CD14-positive monocyte (primary cell): ENCODE results near the gene OR2W3. TPM values are rescaled to one million over a fixed set of nuclear protein-coding genes. Genes with fewer than 3 reads are reported as not detected.

Experiments used
- DNase-seq, 3 donors: peaks; one replicate each; pipeline ENCODE4 v3.0.0-alpha.2; 2011 to 2022
- H2AFZ ChIP-seq: 2 replicates; pipeline ENCODE4 v1.6.0; 2012; ENCODE audit warnings: mild to moderate bottlenecking, low read depth, low read length, inconsistent platforms; ENCODE audit not compliant: insufficient read depth, poor library complexity, severe bottlenecking
- H3K27ac ChIP-seq, 2 donors: 1 replicate in 1 of 2; 2 replicates in 1 of 2; pipeline ENCODE4 v1.5.1; 2012 to 2013; ENCODE audit warnings: low read length in 2 of 2, control low read depth in 1 of 2, inconsistent platforms in 1 of 2, low read depth in 1 of 2, mild to moderate bottlenecking in 1 of 2
- H3K27me3 ChIP-seq, 2 donors: one replicate each; pipeline versions ENCODE4 v1.6.0 to v1.6.1; 2011 to 2013; ENCODE audit warnings: low read length in 2 of 2; ENCODE audit not compliant: control insufficient read depth in 2 of 2, insufficient read depth in 2 of 2
- H3K36me3 ChIP-seq, 2 donors: replicated peaks in 1 of 2; 1 replicate in 1 of 2; 2 replicates in 1 of 2; pipeline versions ENCODE4 v1.5.1 to v1.6.1; 2012 to 2013; ENCODE audit warnings: low read length in 2 of 2, control low read depth in 1 of 2, inconsistent platforms in 1 of 2, mild to moderate bottlenecking in 1 of 2; ENCODE audit not compliant: insufficient read depth in 2 of 2, control insufficient read depth in 1 of 2
- H3K4me1 ChIP-seq, 2 donors: 1 replicate in 1 of 2; 2 replicates in 1 of 2; pipeline versions ENCODE4 v1.5.1 to v1.6.1; 2012 to 2013; ENCODE audit warnings: low read length in 2 of 2, control low read depth in 1 of 2, inconsistent platforms in 1 of 2, mild to moderate bottlenecking in 1 of 2, moderate library complexity in 1 of 2; ENCODE audit not compliant: insufficient read depth in 2 of 2, control insufficient read depth in 1 of 2
- H3K4me2 ChIP-seq: replicated peaks from 2 replicates; pipeline ENCODE3; 2012; ENCODE audit warnings: low read length, moderate library complexity, mild to moderate bottlenecking; ENCODE audit not compliant: poor library complexity, severe bottlenecking; ENCODE audit errors: extremely low read depth
- H3K4me3 ChIP-seq, 3 experiments: fragments of 200-600 bp in 1 of 3; sonication (generic) in 1 of 3; replicated peaks in 1 of 3; 1 replicate in 2 of 3; 2 replicates in 1 of 3; pipeline ENCODE4 v1.5.1; 2011 to 2013; ENCODE audit warnings: low read length in 3 of 3, mild to moderate bottlenecking in 3 of 3, control low read depth in 2 of 3, low read depth in 2 of 3, inconsistent platforms in 1 of 3, moderate library complexity in 1 of 3
- H3K79me2 ChIP-seq: 2 replicates; pipeline ENCODE4 v1.6.0; 2012; ENCODE audit warnings: mild to moderate bottlenecking, control low read depth, inconsistent platforms, low read length, moderate library complexity; ENCODE audit not compliant: insufficient read depth
- H3K9ac ChIP-seq: 2 replicates; pipeline ENCODE4 v1.6.0; 2017; ENCODE audit warnings: low read length, mild to moderate bottlenecking; ENCODE audit not compliant: insufficient read depth, poor library complexity, severe bottlenecking
- H3K9me3 ChIP-seq, 2 donors: replicated peaks in 1 of 2; 1 replicate in 1 of 2; 2 replicates in 1 of 2; pipeline versions ENCODE4 v1.5.1 to v1.6.1; 2012 to 2013; ENCODE audit warnings: low read length in 2 of 2, control low read depth in 1 of 2; ENCODE audit not compliant: control insufficient read depth in 1 of 2, insufficient read depth in 1 of 2
- H4K20me1 ChIP-seq: 2 replicates; pipeline ENCODE4 v1.6.0; 2012; ENCODE audit warnings: mild to moderate bottlenecking, low read length, control low read depth, moderate library complexity; ENCODE audit not compliant: insufficient read depth
- H3K27ac Mint-ChIP-seq, 7 donors: one replicate each; pipeline ENCODE4 v1.8.0; 2020; ENCODE audit warnings: mild to moderate bottlenecking in 7 of 7, mixed read lengths in 7 of 7, moderate library complexity in 6 of 7, inconsistent platforms in 2 of 7
- H3K27me3 Mint-ChIP-seq, 3 donors: one replicate each; pipeline ENCODE4 v1.8.0; 2021 to 2022; ENCODE audit warnings: low read depth in 3 of 3, mild to moderate bottlenecking in 3 of 3, mixed read lengths in 3 of 3, moderate library complexity in 3 of 3, inconsistent platforms in 1 of 3
- H3K36me3 Mint-ChIP-seq, 2 donors: one replicate each; pipeline ENCODE4 v1.8.0; 2020; ENCODE audit warnings: mixed read lengths in 2 of 2, inconsistent platforms in 1 of 2, mild to moderate bottlenecking in 1 of 2
- H3K4me1 Mint-ChIP-seq: one replicate; pipeline ENCODE4 v1.8.0; 2020; ENCODE audit warnings: mild to moderate bottlenecking, mixed read lengths
- H3K4me3 Mint-ChIP-seq, 2 donors: one replicate each; pipeline ENCODE4 v1.8.0; 2020; ENCODE audit warnings: mild to moderate bottlenecking in 2 of 2, mixed read lengths in 2 of 2, moderate library complexity in 1 of 2
- H3K9me3 Mint-ChIP-seq, 7 donors: one replicate each; pipeline ENCODE4 v1.8.0; 2020 to 2022; ENCODE audit warnings: mixed read lengths in 7 of 7, mild to moderate bottlenecking in 6 of 7, moderate library complexity in 6 of 7, inconsistent platforms in 2 of 7
- WGBS: methylation state at CpG from one replicate; pipeline ENCODE4 v1.1.5; 2013; ENCODE audit warnings: missing lambda C conversion rate; ENCODE audit not compliant: insufficient coverage; 5-methylcytosine and 5-hydroxymethylcytosine counted together
- intact Hi-C, 2 donors: fragments of 100-400 bp; cut with micrococcal nuclease; formaldehyde crosslinking; loops; one replicate each; pipeline versions ENCODE4 v1.15.0 to v1.15.1; 2023
- polyA minus RNA-seq: library from RNA; depleted of rRNA, polyadenylated mRNA; stranded (reverse); fragments of >200 nt; gene quantifications from 2 replicates; pipeline ENCODE4 v1.2.3, GENCODE V29; 2012
- polyA plus RNA-seq, 3 donors: library from polyadenylated mRNA; depleted of rRNA in 1 of 3; unstranded in 2 of 3; stranded (reverse) in 1 of 3; fragments of 300-500 nt in 2 of 3; fragments of >200 nt in 1 of 3; fragmentation: Illumina TruSeq in 2 of 3; gene quantifications; 1 replicate in 2 of 3; 2 replicates in 1 of 3; pipeline ENCODE4 v1.2.3, GENCODE V29; 2012 to 2021
- total RNA-seq, 12 experiments: library from RNA in 1 of 12; stranded (reverse) in 1 of 12; fragments of 120-200 nt in 1 of 12; gene quantifications; one replicate each; pipeline ENCODE4 v1.2.4 and lab custom pipeline; 2013 to 2026; ENCODE audit warnings: mixed read lengths in 6 of 12, inconsistent platforms in 1 of 12
- TF ChIP-seq, protein P1 (sequence below): fragments of 200-600 bp; IDR thresholded peaks from one replicate; pipeline ENCODE4 v1.8.0; 2022; ENCODE audit warnings: antibody characterized with exemption, mild to moderate bottlenecking

Gene OR2W3
- total RNA-seq (2013) = 0.71 TPM
- polyA plus RNA-seq = under 1 TPM in 2 of 3 donors, not detected in 1; 0.09 to 0.31 TPM
- polyA minus RNA-seq = 0.28 and 0.40 TPM in 2 replicates
- 0 to 0.58 (median 0.15) reads per million in 11 experiments for total RNA-seq (lab: John Stamatoyannopoulos, UW)

DNA sequence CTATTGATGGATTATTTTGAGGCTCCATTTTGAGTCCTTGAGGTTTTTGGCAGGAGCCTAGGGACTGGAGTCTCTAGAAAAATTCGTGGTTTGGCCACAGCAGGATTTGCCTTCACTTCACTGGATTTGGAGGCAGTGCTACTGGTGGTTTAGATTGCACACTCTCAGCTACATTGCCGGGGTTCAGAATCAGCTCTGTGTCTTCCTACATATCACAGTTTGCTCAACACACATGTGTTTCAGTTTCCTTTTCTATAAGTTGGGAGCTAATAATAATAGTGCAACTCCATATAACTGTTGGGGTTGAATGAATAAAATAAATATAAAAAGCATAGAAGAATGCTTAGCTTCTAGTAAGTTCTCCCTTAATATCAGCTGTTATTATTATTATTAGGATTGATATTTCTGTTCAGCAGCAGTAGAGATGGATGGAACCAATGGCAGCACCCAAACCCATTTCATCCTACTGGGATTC is at the start of gene OR2W3:
Gene OR2W3 (plus strand): TSS at position 425 of the 475 bp plus-strand sequence. CDS start 0 bp downstream, at position 425.
- no peak within 1 kb of the TSS for H3K4me3 Mint-ChIP-seq
- peaks cover 0 to 28% (median 0%) of the 10 kb centered on the region in 7 donors for H3K9me3 Mint-ChIP-seq
- no peaks in the 10 kb centered on the region for H4K20me1 ChIP-seq
- no peaks in the 10 kb centered on the region for H3K27me3 ChIP-seq
- no peak within 1 kb of the TSS for H3K4me3 ChIP-seq
- peaks cover 0 to 2% (median 0%) of the 10 kb centered on the region in 3 donors for H3K27me3 Mint-ChIP-seq
- H3K4me1 ChIP-seq = no peaks in the 10 kb centered on the region
- H3K79me2 ChIP-seq = no peaks in the 10 kb centered on the region
- 0% methylated on average over 1 of the region's 2 CpGs for WGBS
- DNase-seq = no peak
- intact Hi-C loops = no loop called here
- H3K4me2 ChIP-seq = no peak within 1 kb of the TSS
- H2AFZ ChIP-seq = no peak within 1 kb of the TSS
- H3K4me1 Mint-ChIP-seq = no peaks in the 10 kb centered on the region
- TF ChIP-seq, protein P1, sequence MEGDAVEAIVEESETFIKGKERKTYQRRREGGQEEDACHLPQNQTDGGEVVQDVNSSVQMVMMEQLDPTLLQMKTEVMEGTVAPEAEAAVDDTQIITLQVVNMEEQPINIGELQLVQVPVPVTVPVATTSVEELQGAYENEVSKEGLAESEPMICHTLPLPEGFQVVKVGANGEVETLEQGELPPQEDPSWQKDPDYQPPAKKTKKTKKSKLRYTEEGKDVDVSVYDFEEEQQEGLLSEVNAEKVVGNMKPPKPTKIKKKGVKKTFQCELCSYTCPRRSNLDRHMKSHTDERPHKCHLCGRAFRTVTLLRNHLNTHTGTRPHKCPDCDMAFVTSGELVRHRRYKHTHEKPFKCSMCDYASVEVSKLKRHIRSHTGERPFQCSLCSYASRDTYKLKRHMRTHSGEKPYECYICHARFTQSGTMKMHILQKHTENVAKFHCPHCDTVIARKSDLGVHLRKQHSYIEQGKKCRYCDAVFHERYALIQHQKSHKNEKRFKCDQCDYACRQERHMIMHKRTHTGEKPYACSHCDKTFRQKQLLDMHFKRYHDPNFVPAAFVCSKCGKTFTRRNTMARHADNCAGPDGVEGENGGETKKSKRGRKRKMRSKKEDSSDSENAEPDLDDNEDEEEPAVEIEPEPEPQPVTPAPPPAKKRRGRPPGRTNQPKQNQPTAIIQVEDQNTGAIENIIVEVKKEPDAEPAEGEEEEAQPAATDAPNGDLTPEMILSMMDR = no peak
- H3K9me3 ChIP-seq = peaks cover 0 to 23% of the 10 kb centered on the region in 2 donors
- H3K36me3 ChIP-seq = no peaks in the 10 kb centered on the region
- no peak within 1 kb of the TSS for H3K9ac ChIP-seq
- peaks cover 0 to 2% of the 10 kb centered on the region in 2 donors for H3K36me3 Mint-ChIP-seq
- no peak within 1 kb of the TSS for H3K27ac ChIP-seq
- H3K27ac Mint-ChIP-seq = peak within 1 kb of the TSS in 1 of 7 donors; percentile 43

GRCh38 chr1:247845693-247846017 is 49.7 kb upstream of the OR2W3 start:
- Histone ChIP-seq H3K27ac (no peak overlapping the region), H4K20me1 (no peaks in the 10 kb centered on the region), H3K9ac (no peak overlapping the region), H3K9me3 (no peaks in the 10 kb centered on the region), H2AFZ (no peak overlapping the region), H3K36me3 (no peaks in the 10 kb centered on the region), H3K27me3 (no peaks in the 10 kb centered on the region), H3K4me2 (no peak overlapping the region), H3K4me3 (no peak overlapping the region), H3K79me2 (no peaks in the 10 kb centered on the region), H3K4me1 (no peaks in the 10 kb centered on the region)
- Mint-ChIP-seq H3K4me3 (no peak overlapping the region), H3K27me3 (peaks cover 0 to 2% (median 2%) of the 10 kb centered on the region in 3 donors), H3K9me3 (no peaks in the 10 kb centered on the region), H3K4me1 (peaks cover 3% of the 10 kb centered on the region), H3K36me3 (no peaks in the 10 kb centered on the region), H3K27ac (no peak overlapping the region)
- intact Hi-C loops = no loop called here
- DNase-seq = no peak
- TF ChIP-seq, protein P1 = no peak
- WGBS = 100% methylated on average over 2 of the region's 5 CpGs
